Endodermal cell (in vitro differentiated cells): ENCODE data around the gene SRMS. TPM values are rescaled to one million over a fixed set of nuclear protein-coding genes. Genes with fewer than 3 reads are reported as not detected.

ENCODE experiments used
- DNase-seq: peaks from one replicate; pipeline ENCODE4 v3.0.0-alpha.2; 2017
- H3K27ac ChIP-seq: 2 replicates; pipeline ENCODE4 v1.5.1; 2013; ENCODE audit warnings: mild to moderate bottlenecking, low read depth, low read length, moderate library complexity
- H3K27me3 ChIP-seq: 2 replicates; pipeline ENCODE4 v1.6.1; 2013; ENCODE audit warnings: mild to moderate bottlenecking, low read length, moderate library complexity; ENCODE audit not compliant: insufficient read depth, control insufficient read depth, poor library complexity, severe bottlenecking
- H3K36me3 ChIP-seq: 2 replicates; pipeline ENCODE4 v1.7.0; 2013; ENCODE audit warnings: mild to moderate bottlenecking, low read length, moderate library complexity; ENCODE audit not compliant: control insufficient read depth, insufficient read depth
- H3K4me1 ChIP-seq: one replicate; pipeline ENCODE4 v1.7.0; 2013; ENCODE audit warnings: low read length; ENCODE audit not compliant: control insufficient read depth, insufficient read depth
- H3K4me3 ChIP-seq: 2 replicates; pipeline ENCODE4 v1.5.1; 2013; ENCODE audit warnings: mild to moderate bottlenecking, low read length, moderate library complexity
- H3K9ac ChIP-seq: 2 replicates; pipeline ENCODE4 v1.6.1; 2013; ENCODE audit warnings: mild to moderate bottlenecking, low read length, moderate library complexity; ENCODE audit not compliant: poor library complexity, severe bottlenecking; ENCODE audit errors: extremely low read depth
- H3K9me3 ChIP-seq: 2 replicates; pipeline ENCODE4 v1.6.1; 2013; ENCODE audit warnings: mild to moderate bottlenecking, low read length, moderate library complexity; ENCODE audit not compliant: control insufficient read depth
- H3K27ac Mint-ChIP-seq: 2 replicates; pipeline ENCODE4 v1.8.0; 2020; ENCODE audit warnings: mixed read lengths
- H3K27me3 Mint-ChIP-seq: 2 replicates; pipeline ENCODE4 v1.8.0; 2021; ENCODE audit warnings: mild to moderate bottlenecking, mixed read lengths; ENCODE audit not compliant: insufficient read depth
- H3K36me3 Mint-ChIP-seq: 2 replicates; pipeline ENCODE4 v1.8.0; 2020; ENCODE audit warnings: low read depth, mixed read lengths
- H3K4me1 Mint-ChIP-seq: 2 replicates; pipeline ENCODE4 v1.8.0; 2020; ENCODE audit warnings: mixed read lengths
- H3K4me3 Mint-ChIP-seq: 2 replicates; pipeline ENCODE4 v1.8.0; 2020; ENCODE audit warnings: mild to moderate bottlenecking, moderate library complexity, mixed read lengths
- H3K9me3 Mint-ChIP-seq: 2 replicates; pipeline ENCODE4 v1.8.0; 2020; ENCODE audit warnings: mild to moderate bottlenecking, mixed read lengths
- WGBS, 2 experiments: methylation state at CpG; one replicate each; pipeline versions ENCODE4 v1.1.5 to v1.1.7; 2013; ENCODE audit warnings: missing lambda C conversion rate in 2 of 2, mixed read lengths in 1 of 2; ENCODE audit not compliant: insufficient coverage in 1 of 2, insufficient read length in 1 of 2; 5-methylcytosine and 5-hydroxymethylcytosine counted together
- total RNA-seq, 2 donors: library from RNA; stranded (reverse); fragmentation: NEBNext Ultra II Directional in 1 of 2; extraction: Animal tissue kit (Norgen Biotek cat#: 25700) in 1 of 2; gene quantifications; 2 replicates in 1 of 2; 3 replicates in 1 of 2; pipeline ENCODE4 v1.2.1, GENCODE V29; 2021
- TF ChIP-seq, protein P1 (sequence below): fragments of 200-600 bp; sonication (generic); conservative IDR thresholded peaks from 2 replicates; pipeline ENCODE4 v1.5.0; 2021; ENCODE audit warnings: antibody characterized with exemption, mild to moderate bottlenecking

Gene SRMS
- total RNA-seq, 2 donors from 2014 or later, result not detected

DNA sequence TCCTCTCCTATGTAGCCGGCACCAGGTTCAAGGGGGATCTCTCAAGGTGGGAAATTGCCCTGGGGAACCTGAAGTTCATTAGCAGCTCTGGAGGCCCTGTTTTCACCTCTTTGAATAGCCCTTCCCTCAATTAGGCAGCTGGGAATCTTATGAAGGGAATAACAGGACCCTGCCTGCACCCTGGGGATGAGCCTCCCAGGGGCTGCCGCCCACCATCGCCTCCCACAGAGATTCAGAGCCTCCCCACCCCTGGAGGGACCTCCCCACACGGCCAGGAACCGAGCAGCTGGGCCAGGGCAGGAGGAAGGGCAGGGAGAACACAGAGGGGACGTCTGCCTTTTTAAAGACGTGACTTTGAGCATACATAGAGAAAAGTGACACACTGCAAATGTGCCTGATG lies 44.0 kb downstream of the SRMS start:
- Mint-ChIP-seq H3K27me3 (peaks cover 37% of the 10 kb centered on the region), H3K36me3 (no peaks in the 10 kb centered on the region), H3K9me3 (peaks cover 7% of the 10 kb centered on the region), H3K4me3 (no peak overlapping the region), H3K4me1 (no peaks in the 10 kb centered on the region), H3K27ac (no peak overlapping the region)
- Histone ChIP-seq H3K36me3 (no peaks in the 10 kb centered on the region), H3K9me3 (peaks cover 7% of the 10 kb centered on the region), H3K27me3 (peaks cover 12% of the 10 kb centered on the region), H3K4me3 (no peak overlapping the region), H3K27ac (no peak overlapping the region), H3K9ac (no peak overlapping the region), H3K4me1 (no peaks in the 10 kb centered on the region)
- TF ChIP-seq, protein P1, sequence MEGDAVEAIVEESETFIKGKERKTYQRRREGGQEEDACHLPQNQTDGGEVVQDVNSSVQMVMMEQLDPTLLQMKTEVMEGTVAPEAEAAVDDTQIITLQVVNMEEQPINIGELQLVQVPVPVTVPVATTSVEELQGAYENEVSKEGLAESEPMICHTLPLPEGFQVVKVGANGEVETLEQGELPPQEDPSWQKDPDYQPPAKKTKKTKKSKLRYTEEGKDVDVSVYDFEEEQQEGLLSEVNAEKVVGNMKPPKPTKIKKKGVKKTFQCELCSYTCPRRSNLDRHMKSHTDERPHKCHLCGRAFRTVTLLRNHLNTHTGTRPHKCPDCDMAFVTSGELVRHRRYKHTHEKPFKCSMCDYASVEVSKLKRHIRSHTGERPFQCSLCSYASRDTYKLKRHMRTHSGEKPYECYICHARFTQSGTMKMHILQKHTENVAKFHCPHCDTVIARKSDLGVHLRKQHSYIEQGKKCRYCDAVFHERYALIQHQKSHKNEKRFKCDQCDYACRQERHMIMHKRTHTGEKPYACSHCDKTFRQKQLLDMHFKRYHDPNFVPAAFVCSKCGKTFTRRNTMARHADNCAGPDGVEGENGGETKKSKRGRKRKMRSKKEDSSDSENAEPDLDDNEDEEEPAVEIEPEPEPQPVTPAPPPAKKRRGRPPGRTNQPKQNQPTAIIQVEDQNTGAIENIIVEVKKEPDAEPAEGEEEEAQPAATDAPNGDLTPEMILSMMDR, result no peak
- WGBS, 2 experiments, result 75 to 76% methylated on average over 6 of the region's 7 CpGs
- peak; percentile 30 for DNase-seq

DNA sequence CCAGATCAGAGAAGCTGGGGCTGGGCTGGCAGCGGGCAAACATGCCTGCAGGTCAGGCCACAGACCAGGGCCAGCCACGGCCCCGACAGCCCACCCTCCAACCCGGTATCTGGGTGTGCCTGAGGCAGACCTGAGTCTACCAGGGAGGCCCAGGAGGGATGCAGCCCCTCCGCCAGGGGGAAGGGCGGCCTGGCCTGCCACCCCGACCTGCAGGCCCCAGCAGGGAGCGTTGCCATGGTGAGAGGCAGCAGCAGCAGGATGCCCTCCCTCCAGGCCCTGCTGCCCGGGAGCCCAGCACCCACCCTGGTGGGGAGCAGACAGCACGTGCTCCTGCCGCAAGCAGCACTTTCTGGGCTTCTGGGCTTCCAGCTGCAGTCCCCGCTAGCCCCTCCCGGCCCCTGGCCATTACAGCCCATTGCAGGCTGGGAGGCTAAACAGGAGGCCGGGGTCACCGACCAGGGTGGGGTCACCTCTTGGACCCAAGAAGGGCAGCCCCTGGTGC lies 44.8 kb downstream of the SRMS start:
- no peak for DNase-seq
- H3K9me3 ChIP-seq, result peaks cover 7% of the 10 kb centered on the region
- no peak overlapping the region for H3K27ac ChIP-seq
- H3K4me3 ChIP-seq, result no peak overlapping the region
- H3K4me1 Mint-ChIP-seq, result no peaks in the 10 kb centered on the region
- H3K9me3 Mint-ChIP-seq, result peaks cover 7% of the 10 kb centered on the region
- no peaks in the 10 kb centered on the region for H3K4me1 ChIP-seq
- H3K27ac Mint-ChIP-seq, result no peak overlapping the region
- no peaks in the 10 kb centered on the region for H3K36me3 Mint-ChIP-seq
- H3K27me3 Mint-ChIP-seq, result peaks cover 38% of the 10 kb centered on the region
- H3K36me3 ChIP-seq, result no peaks in the 10 kb centered on the region
- no peak overlapping the region for H3K4me3 Mint-ChIP-seq
- WGBS, 2 experiments, result 84 to 88% methylated on average over 5 to 15 of the region's 15 CpGs
- H3K27me3 ChIP-seq, result peaks cover 20% of the 10 kb centered on the region
- TF ChIP-seq, protein P1, result no peak
- H3K9ac ChIP-seq, result no peak overlapping the region

DNA sequence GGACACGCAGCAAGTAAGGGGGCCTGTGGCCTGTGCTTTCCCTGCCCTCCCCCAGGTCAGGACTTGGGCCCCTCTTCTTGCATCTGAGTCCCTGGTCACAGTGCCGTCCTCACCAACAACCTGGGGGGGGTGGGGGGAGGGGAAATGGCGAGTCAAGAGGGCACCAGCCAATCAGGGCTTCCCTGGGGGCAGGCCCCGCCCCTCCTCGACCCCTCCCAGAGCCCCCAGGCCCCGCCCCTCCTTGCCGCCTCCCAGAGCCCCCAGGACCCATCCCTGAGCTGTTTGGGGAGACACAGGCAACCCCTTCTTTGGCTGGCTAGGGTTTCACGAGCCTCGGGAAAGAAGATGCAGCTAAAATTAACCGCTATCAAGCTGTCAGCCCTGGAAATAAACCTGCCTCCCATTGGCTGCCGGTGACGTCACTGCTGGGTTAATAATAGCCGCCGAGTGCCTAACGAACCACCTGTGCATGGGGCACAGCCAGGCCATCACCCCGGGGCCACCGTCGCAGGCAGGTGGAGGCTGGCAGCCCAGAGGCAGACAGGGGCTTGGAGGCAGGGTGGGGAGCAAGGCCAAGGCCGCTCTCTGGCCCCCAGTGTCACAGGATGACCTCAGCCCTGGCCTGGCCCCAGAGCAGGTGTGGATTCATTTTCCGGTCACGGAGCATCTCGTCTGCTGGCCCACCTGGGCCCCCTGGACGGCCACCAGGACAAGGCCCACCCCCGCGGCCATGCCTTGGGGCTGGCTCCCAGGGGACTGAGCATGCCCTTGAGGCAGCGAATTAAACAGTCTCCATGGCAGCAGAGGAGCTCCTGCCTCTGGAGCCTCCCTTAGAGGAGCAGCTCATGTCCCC lies 45.5 kb downstream of the SRMS start:
- peaks cover 7% of the 10 kb centered on the region for H3K9me3 ChIP-seq
- H3K9ac ChIP-seq, result no peak overlapping the region
- Mint-ChIP-seq H3K36me3 (no peaks in the 10 kb centered on the region), H3K4me1 (no peaks in the 10 kb centered on the region), H3K27ac (no peak overlapping the region), H3K9me3 (peaks cover 7% of the 10 kb centered on the region), H3K27me3 (peaks cover 45% of the 10 kb centered on the region), H3K4me3 (no peak overlapping the region)
- TF ChIP-seq, protein P1, result no peak
- no peaks in the 10 kb centered on the region for H3K4me1 ChIP-seq
- H3K27ac ChIP-seq, result no peak overlapping the region
- no peaks in the 10 kb centered on the region for H3K36me3 ChIP-seq
- peak; percentile 81 for DNase-seq
- peaks cover 27% of the 10 kb centered on the region for H3K27me3 ChIP-seq
- no peak overlapping the region for H3K4me3 ChIP-seq
- WGBS, 2 experiments, result 47 to 53% methylated on average over 9 to 24 of the region's 26 CpGs
